HG03159 (cell line): ENCODE results near the gene PKDREJ.

ENCODE experiments used
- ATAC-seq: cut with Tn5 transposase; IDR thresholded peaks from one replicate; pipeline ENCODE4 v1.9.1; 2021; ENCODE audit warnings: mild to moderate bottlenecking, moderate library complexity; ENCODE audit not compliant: unreplicated experiment

Gene PKDREJ

DNA sequence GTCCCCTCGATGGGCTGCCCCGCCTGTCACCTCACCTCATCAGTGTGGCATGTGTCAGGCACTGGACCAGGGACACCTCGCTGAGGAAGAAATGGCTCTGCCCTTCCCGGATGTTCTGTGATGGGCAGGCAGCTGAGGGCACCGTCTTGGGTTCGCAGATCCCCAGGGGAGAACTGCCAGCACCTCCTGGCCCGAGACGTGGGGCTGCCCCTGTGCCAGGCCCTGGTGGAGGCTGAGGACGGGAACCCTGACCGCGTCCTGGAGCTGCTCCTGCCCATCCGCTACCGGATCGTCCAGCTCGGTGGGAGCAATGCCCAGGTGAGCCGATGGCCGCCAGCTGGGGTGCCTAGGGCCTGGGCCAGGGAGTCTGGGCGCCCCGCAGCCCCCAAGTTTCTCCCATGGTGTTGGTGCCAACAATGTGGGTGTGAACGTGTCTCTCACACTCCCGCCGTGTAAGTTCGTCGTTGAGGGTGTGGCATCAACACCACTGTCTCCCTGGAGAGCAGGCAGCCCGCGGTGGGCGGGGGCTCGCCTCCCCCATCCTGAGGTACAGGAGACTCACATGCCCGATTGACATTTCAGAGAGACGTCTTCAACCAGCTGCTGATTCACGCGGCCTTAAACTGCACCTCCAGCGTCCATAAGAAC is 26.2 kb upstream of the PKDREJ start:
- no peak for ATAC-seq

DNA sequence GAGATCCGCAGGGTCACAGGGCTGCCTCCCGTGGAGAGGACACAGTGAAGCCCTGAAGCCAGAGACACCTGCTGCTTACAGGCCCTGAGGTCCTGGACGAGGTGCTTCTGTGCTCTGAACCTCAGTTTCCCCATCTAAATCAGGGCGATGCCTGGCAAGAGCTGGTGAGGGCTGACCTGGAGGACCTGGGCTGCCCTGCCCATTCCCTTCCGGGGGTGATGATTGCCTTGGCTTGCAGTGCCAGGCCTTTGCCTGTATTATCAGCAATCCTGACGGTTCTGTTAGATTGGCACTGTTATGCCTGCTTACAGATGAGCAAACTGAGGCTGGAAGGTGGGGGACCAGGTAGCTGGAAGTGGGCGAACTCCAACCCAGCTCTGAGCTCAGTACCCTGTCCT is 25.7 kb upstream of the PKDREJ start:
- no peak for ATAC-seq

DNA sequence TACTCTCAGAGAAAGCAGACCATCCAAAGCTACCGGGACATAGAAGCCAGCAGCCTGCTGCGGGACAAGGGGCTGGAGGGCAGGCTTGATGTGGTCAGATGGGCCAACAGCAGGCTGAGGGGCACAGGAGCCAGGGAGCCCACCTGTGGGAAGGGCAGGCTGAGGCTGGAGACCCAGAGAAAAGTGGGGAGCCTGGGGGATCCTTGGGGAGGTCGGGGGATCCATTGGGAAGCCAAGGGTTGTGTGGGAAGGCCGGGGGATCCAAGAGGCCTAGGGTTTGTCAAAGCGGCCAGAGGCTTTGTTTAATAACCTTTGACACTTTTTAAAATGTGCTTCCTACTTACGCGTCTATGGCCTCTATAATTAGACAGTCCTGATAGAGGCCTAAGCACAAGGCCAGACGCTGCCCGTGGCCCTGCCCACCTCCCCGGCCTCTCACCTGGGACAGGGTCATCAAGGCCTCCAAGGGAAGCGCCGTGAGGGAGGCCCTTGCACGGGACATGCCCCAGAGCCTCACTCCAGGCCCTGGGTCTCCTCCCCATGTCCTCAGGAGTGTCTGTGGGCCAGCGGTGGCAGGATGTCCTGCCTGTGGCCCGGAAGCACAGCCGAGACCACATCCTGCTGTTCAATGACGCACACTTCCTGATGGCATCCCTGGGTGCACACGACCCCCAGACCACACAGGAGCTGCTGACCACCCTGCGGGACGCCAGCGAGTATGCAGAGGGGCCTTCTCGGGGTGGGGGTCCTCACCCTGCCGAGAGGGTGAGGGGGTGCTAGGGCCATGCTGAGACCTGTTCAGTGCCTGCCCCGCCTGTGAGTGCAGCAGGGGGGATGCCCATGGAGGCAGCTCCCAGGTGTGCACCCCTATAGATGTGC is 25.0 kb upstream of the PKDREJ start:
- peak; percentile 65 for ATAC-seq

DNA sequence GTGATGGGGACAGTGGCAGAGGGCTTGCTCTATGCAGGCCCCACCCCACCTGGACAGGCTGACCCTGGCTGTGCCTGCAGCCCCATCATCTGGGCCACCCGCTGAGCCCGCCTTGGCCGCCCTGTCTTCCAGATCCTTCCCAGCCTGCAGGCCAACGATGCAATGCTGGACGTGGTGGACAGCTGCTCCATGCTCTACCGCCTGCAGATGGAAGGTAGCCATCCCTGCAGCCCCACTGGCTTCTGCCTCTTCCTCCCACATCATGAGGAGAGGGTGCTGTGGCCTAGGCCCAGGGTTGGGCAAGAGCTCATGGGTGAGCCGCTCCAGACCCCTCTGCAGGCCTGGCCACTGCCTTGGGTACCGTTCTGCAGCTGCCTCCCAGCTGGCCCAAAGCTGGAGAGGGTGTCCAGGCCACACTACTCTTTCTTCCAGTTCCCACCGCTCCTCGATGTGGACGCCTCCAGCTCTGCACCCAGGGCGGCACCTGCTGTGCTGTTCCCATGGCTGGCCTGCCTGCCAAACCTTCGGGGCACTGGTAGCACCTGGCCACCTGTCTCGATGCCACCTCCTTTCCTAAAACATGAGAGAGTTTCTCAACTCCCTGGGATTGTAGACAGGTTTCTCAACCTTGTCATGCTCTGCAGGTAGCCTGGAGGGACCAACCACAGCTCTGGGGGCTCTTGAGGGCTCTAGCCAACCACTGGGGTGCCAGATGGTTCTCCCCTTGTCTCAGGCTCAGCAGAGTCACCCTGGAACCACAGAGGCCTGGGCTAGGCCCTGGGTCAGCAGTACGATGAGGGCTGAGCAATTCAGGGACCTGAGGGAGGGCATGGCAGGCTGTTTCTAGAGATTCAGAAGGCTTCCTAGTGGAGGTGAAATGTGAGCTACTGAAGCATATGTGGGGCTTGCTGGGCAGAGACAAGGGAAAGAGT is 24.1 kb upstream of the PKDREJ start:
- no peak for ATAC-seq

DNA sequence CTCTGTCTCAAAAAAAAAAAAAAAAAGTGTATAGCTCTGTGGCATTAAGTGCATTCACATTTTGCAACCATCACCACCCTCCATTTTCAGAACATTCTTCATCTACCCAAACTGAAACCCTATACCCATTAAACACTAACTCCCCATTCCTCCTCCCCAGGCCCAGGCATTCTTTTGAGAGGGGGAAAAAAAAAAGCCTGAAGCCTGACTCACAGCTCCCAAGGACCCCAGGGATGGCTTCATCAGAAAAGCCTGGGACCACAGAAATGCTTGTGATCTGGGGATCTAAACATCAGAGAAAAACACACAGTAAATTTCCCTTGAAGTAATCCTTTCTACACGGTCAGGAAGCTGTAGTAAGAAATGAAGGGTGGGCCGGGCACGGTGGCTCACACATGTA is 22.9 kb upstream of the PKDREJ start:
- ATAC-seq: no peak

DNA sequence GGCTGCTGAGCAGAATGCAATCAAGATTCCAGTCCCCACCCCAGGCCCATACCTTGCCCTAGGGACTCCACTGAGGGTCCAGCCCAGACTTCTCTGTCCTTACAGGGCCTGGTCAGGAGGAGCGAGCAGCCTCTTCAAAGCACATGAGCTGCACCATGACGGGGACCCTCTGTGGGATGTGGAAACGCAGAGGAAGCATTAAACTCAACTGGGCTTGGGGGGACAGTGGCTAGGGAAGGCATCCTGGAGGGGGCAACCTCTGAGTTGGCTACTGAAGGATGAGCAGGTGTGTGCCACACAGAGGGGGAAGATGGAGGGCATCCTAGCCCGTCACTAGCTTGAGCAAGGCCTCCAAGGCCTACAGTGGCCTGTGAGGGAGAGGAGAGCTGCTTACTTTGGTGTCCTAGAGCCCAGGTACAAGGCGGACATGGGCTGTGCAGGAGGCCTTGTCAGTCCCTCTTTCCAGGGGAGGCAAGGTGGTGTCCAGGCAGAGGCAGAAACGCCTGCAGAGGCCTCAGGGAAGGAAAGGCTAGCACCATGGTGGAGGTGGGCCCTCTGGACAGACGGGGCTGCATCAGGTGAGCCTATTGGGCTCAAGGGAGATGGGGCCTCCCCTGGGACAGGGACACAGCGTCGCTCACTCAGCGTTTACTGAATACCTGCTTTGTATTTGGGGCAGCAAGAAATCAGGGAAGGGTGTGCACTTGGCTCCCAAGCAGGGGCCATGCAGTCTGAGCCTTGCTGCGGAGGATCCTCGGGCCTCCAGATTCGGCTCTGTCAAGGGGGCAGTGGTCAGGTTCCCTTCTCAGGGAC is 18.9 kb upstream of the PKDREJ start:
- no peak for ATAC-seq

DNA sequence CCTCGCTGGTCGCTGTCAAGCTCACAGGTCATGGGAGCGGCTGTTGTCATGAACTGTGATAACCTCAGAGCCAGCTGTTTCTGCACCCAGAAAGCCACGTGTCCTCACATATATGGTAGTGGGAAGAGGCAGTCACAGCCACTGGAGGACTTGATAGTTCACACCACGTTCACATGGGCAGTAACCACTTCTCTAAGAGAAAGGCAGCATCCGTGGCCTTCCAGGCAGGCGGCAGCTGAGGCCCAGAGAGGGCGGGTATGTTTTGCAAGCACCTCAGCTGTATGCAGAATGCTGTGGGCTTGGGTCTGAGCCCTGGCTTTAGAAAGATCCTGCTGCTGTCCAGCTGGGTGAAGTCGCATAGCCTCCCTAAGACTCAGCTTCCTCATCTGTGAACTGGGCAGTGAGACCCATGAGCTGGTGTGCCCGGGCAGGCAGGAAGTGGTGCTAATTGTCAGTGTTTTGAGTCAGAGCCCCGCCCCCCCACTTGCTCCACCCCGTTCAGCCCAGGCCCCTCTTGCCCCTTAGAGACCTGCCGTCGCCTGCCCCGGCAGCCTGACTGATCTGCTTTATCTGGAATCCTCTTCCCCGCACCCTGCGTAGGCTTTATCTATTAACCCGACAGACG is 18.0 kb upstream of the PKDREJ start:
- no peak for ATAC-seq

DNA sequence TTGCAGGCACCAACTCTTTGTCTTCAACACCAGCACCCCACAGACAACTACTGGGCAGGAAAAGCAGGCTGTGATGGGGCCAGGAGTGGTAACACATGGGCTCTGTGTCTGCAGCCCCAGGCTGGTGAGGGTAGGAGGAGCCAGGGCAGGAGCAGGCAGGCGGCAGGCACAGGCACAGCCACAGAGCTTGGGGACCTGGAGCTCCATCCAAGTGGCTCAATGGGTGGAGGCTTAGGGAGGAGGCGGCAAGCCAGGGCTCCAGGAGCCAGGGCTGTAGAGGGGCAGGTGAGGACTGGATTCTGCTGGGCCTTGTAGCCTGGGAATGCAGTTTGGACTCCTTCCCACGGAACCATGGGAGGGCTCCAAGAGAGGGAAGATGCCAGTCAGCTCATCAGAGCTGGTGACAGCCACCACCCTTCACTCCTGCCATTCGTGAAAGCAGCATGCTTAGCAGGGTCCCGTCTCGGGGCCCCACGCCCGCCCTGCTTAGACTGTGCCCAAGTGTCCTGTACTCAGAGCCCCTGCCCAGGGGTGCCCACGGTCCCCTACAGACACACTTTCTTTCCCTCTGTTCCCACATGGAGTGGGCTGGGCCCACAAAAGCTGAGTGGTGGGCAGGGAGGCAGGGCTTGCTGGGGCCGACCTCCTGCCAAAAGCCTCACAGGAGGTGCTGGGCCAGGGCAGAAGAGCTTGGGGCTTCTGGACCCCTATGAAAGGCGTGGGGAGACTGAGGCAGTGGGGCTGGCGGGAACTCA is 17.1 kb upstream of the PKDREJ start:
- ATAC-seq: no peak

DNA sequence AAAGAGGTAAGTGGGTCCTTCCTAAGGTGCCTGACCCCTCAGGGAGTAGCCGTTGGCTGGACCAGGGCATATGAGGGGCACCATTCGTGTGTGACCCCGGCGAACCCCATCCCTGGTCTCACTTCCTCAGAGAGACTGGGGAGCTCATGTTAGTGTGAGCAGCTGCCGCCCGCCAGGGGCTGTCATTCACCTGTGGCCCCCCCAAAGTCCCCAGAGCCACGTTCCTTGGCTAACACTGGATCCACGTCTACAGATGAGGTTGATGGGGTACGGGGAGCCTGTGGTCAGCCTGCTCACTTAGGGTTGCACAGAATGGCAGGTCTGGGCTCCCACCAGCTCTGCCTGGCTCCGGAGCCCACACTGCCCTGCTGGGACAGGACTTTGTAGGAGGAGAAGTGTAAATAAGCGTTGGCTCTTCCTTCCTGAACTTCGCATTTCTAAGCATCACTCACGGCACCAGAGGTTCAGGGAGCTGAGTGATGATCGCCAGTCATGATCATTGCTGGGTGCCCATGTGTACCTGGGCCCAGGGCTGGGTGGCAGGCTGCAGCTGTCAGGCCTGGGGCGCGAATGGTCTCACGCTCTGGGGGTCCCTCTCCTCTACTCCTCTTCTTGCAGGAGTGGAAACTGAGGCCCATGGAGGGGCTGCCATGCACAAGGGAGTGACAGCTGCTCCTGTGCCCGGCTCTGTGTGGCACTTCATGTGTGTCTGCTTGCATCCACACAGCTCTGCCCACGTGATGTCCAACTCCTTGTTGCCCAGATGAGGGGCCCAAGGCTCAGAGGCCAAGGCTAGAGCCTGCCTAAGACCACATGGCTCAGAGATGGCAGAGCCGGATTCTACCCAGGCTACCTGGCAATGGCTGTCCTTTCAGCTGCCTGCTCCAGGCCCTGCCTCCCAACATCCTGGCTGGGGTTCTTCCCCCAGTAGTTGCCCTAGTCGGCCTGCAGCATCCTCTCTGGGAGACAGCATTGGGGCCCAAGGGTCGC is 15.8 kb upstream of the PKDREJ start:
- no peak for ATAC-seq

DNA sequence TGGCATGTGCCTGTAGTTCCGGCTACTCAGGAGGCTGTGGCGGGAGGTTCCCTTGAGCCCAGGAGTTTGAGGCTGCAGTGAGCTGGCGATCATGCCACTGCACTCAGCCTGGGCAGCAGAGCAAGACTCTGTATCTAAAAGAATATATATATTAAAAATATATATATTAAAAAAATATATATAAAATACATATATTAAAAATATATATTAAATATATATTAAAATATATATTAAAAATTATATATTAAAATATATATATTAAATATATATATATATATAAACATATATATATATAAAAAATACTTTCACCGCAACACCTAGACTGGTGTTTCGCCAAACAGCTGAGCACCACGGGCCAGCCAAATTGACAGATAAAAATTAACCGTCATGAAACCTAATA is 13.4 kb upstream of the PKDREJ start:
- no peak for ATAC-seq

DNA sequence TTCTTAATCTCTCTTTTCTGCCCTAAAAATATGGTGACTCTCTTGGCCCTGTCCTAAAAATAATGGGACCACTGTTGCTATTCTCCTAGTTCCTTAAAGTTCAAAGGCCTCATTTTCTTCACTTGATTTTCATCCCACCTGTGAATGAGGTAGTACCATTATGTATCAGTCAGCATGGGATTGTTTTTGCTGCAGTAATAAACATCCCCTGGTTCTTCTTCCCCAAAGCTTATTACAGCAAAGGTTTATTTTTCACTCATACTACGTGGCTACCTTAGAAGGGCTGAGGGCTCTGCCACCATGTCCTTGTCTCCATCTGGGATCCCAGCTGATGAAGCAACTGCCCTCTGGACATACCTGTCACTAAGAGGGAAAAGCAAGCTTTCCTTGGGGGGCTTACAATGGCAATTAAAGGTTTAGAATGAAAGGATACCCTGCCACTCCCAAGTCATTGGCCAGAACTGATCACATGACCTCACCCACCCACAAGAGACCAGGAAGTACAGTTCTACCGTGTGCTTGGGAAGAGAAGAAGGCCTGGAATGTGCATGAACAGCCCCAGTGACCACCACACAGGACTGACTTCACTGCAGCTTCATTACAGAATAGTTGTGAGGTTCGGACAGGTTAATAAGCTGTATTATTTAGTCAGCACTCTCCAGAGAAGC is 12.4 kb upstream of the PKDREJ start:
- no peak for ATAC-seq

DNA sequence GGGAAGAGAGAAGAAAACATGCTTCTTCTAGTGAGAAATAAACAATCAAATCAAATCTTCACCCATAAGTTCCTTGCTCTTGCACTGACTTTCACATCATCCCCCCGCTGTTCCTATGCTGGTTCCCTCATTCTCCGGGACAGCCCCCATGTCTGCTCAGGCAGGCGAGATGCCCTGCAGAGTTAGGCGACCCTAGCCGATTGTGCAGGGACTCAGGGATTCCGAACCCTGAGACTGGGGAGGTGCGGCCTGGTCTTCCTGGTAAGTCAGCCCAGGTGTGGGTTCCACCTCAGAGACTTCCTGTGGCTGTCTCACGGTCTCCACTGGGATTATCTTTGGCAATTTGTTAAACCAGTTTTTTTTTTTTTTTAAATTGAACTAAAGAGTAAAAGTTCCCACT is 11.2 kb upstream of the PKDREJ start:
- no peak for ATAC-seq

DNA sequence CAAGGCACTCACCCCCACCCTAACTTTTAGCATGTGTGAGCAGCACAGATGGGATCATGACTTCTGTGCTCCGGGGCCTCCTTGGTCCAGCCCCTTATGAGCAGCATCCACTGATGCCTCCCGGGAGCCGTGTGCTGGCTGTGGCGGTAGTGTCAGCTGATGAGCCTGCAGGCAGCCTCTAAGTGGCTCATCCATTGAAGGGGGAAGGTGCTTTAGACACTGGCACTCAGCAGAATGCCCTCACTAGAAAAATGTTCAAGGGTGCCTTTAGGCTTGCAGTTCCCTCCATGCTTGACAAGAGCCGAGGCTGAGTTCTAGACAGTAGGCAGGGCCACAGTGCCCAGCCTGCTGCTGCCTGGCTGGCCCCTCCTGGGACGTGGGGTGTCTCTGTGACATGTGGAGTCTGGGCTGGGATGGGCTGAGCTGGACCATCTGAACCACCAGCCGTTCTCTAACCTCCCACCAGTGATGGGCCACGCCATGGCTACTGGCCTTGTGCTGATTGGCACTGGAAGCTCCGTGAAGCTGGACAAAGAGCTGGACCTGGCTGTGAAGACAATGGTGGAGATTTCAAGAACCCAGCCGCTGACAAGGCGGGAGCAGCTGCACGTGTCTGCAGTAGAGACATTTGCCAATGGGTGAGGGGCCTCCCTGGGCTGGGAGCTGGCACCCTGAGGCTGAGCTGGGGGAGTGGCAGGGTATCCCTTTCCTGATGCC is 10.4 kb upstream of the PKDREJ start:
- no peak for ATAC-seq

DNA sequence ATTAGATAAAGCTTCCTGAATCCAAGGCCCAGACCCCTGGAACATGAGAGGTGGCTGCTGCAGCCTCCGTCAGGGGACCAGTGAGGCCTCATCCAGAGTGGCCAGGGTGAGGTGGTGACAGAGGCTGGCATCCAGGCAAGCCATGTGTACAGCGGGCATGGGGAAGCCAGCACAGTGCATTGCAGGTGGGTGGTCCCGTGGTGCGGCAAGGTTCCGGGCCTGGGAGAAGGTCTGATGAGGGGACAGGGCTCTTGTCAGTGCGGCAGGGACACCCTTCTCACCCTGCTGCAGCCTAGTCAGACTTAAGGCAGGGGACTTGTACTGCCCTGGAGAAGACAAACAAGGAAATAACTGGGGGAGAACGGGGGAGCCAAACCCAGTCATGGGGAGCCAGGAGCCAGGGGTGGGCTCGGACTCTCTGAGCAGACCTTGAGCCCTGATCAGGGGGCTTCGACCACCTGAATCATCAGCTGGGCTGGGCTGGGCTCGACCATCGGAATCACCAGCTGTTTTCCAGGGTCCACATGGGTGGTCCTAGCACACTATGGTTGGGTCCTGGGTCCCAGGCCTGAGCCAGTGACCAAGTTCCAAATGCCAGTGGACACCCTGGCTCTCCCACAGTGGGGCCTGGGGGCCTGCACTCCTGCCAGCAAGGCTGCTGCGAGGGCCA is 9.8 kb upstream of the PKDREJ start:
- no peak for ATAC-seq

DNA sequence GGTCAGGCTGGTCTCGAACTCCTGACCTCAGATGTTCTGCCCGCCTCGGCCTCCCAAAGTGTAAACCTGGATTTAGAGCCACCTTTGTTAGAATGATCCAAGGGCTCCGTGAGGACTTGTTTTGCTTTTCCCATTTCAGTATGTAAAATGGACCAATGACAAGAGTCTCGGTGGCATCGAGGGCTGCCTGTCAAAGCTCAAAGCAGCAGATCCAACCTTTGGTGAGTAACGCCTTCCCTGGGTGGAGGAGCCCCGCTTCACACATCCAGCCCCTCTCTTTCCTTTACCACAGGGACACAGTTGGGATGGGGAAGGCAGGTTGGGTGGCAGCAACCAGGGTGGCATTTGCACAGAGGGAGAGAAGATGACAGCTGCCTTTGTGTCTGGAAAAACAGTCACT is 9.1 kb upstream of the PKDREJ start:
- no peak for ATAC-seq

DNA sequence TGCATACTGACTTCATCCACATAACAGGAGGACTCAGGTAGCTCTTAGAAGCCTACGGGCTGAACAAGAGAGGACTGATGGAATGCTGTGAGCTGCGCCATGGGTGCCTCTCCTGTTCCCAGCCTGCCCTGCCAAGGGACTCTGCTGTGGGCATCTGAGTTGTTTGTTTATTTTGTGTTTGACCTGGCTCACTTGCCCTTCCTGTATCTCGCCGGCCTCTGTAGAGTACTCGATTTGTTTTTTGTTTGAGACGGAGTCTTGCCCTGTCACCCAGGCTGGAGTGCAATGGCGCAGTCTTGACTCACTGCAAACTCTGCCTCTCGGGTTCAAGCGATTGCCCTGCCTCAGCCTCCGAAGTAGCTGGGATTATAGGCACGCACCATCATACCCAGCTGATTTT is 6.4 kb upstream of the PKDREJ start:
- ATAC-seq: no peak
